GM23338 (cell line): ENCODE results near the gene IGF2.

ENCODE experiments used
- CREB1 ChIP-seq: fragments of 250-450 bp; sonication (Bioruptor Pico); IDR thresholded peaks from 2 replicates; pipeline ENCODE4 v1.5.0; 2020; ENCODE audit warnings: low read depth, mild to moderate bottlenecking, moderate library complexity
- EZH2 ChIP-seq: fragments of 200-600 bp; sonication (generic); IDR thresholded peaks from one replicate; pipeline ENCODE4 v1.8.0; 2017; ENCODE audit warnings: antibody characterized with exemption, mild to moderate bottlenecking, low read depth; ENCODE audit not compliant: unreplicated experiment
- EZH2phosphoT487 ChIP-seq: fragments of 200-600 bp; sonication (generic); IDR thresholded peaks from one replicate; pipeline ENCODE4 v1.8.1; 2018; ENCODE audit warnings: antibody characterized with exemption; ENCODE audit not compliant: unreplicated experiment
- NANOG ChIP-seq: IDR thresholded peaks from 2 replicates; pipeline ENCODE4 v1.6.1; 2016; ENCODE audit warnings: antibody characterized with exemption, borderline replicate concordance
- POLR2AphosphoS5 ChIP-seq: IDR thresholded peaks from 2 replicates; pipeline ENCODE4 v1.6.1; 2016; ENCODE audit warnings: antibody characterized with exemption, low read depth
- STAT1 ChIP-seq: IDR thresholded peaks from one replicate; pipeline ENCODE4 v1.6.1; 2016; ENCODE audit warnings: antibody characterized with exemption; ENCODE audit not compliant: unreplicated experiment
- ZNF114 ChIP-seq: fragments of 250-450 bp; sonication (Bioruptor Pico); IDR thresholded peaks from 2 replicates; pipeline ENCODE4 v1.5.0; 2020; ENCODE audit warnings: mild to moderate bottlenecking, moderate library complexity
- TF ChIP-seq, protein P1 (sequence below), 2 experiments: fragments of 200-600 bp in 1 of 2; sonication (generic) in 1 of 2; conservative IDR thresholded peaks; 2 replicates each; pipeline versions ENCODE4 v1.5.1 to v1.6.1; 2016 to 2017; ENCODE audit warnings: antibody characterized with exemption in 2 of 2, low read depth in 2 of 2, mild to moderate bottlenecking in 2 of 2, moderate library complexity in 1 of 2
- TF ChIP-seq, protein P2 (sequence below): IDR thresholded peaks from 2 replicates; pipeline ENCODE4 v1.6.1; 2016; ENCODE audit warnings: antibody characterized with exemption
- TF ChIP-seq, protein P3 (sequence below): IDR thresholded peaks from one replicate; pipeline ENCODE4 v1.6.1; 2018; ENCODE audit warnings: antibody characterized with exemption; ENCODE audit not compliant: unreplicated experiment

DNA sequence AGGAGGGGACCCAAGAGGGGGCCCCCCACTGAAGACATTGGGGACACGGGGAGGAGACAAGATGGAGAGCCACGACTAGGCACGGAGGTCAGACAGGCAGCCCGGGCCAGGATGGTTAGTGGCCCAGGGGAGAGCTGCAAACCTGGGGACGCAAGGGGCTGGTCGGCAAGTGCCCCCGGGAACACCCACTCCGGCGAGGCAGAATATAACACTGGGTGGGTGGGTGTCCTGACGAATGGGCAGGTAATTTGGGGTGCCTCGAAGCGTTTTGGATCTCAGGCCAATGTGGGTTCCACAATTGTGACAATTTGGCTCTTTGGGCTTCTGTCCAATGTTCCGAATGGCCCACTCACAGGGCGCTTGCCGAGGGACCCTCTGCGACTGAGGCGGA lies 9.9 kb downstream of the IGF2 start:
- TF ChIP-seq, protein P1, sequence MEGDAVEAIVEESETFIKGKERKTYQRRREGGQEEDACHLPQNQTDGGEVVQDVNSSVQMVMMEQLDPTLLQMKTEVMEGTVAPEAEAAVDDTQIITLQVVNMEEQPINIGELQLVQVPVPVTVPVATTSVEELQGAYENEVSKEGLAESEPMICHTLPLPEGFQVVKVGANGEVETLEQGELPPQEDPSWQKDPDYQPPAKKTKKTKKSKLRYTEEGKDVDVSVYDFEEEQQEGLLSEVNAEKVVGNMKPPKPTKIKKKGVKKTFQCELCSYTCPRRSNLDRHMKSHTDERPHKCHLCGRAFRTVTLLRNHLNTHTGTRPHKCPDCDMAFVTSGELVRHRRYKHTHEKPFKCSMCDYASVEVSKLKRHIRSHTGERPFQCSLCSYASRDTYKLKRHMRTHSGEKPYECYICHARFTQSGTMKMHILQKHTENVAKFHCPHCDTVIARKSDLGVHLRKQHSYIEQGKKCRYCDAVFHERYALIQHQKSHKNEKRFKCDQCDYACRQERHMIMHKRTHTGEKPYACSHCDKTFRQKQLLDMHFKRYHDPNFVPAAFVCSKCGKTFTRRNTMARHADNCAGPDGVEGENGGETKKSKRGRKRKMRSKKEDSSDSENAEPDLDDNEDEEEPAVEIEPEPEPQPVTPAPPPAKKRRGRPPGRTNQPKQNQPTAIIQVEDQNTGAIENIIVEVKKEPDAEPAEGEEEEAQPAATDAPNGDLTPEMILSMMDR (conservative IDR thresholded peaks at IDR 0.05; ENCODE audit: low read depth in 2 of 2), result no peak
- TF ChIP-seq, protein P2, sequence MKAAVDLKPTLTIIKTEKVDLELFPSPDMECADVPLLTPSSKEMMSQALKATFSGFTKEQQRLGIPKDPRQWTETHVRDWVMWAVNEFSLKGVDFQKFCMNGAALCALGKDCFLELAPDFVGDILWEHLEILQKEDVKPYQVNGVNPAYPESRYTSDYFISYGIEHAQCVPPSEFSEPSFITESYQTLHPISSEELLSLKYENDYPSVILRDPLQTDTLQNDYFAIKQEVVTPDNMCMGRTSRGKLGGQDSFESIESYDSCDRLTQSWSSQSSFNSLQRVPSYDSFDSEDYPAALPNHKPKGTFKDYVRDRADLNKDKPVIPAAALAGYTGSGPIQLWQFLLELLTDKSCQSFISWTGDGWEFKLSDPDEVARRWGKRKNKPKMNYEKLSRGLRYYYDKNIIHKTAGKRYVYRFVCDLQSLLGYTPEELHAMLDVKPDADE, result no peak
- no peak for TF ChIP-seq EZH2
- TF ChIP-seq, protein P3, sequence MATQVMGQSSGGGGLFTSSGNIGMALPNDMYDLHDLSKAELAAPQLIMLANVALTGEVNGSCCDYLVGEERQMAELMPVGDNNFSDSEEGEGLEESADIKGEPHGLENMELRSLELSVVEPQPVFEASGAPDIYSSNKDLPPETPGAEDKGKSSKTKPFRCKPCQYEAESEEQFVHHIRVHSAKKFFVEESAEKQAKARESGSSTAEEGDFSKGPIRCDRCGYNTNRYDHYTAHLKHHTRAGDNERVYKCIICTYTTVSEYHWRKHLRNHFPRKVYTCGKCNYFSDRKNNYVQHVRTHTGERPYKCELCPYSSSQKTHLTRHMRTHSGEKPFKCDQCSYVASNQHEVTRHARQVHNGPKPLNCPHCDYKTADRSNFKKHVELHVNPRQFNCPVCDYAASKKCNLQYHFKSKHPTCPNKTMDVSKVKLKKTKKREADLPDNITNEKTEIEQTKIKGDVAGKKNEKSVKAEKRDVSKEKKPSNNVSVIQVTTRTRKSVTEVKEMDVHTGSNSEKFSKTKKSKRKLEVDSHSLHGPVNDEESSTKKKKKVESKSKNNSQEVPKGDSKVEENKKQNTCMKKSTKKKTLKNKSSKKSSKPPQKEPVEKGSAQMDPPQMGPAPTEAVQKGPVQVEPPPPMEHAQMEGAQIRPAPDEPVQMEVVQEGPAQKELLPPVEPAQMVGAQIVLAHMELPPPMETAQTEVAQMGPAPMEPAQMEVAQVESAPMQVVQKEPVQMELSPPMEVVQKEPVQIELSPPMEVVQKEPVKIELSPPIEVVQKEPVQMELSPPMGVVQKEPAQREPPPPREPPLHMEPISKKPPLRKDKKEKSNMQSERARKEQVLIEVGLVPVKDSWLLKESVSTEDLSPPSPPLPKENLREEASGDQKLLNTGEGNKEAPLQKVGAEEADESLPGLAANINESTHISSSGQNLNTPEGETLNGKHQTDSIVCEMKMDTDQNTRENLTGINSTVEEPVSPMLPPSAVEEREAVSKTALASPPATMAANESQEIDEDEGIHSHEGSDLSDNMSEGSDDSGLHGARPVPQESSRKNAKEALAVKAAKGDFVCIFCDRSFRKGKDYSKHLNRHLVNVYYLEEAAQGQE, result no peak
- TF ChIP-seq POLR2AphosphoS5, result no peak
- no peak for TF ChIP-seq EZH2phosphoT487
- no peak for TF ChIP-seq ZNF114 (CRISPR knock-in tag)
- TF ChIP-seq CREB1, result no peak
- TF ChIP-seq STAT1, result no peak
- TF ChIP-seq NANOG, result no peak
